Adipose tissue (tissue), 3 donors: ENCODE measurements around the gene ZNF385B. TPM values are rescaled to one million over a fixed set of nuclear protein-coding genes. Genes with fewer than 3 reads are reported as not detected.
"Not testable (repeated sequence)": the region's sequence is repeated elsewhere in the genome, so short reads cannot be mapped to it uniquely, and the experiment has no call there.

Experiments used
- H3K27ac ChIP-seq: one replicate; pipeline ENCODE4 v1.5.1; 2013; ENCODE audit warnings: low read depth, low read length
- WGBS, 3 donors: extraction: QIAGEN DNeasy Blood & Tissue Kit; methylation state at CpG; one replicate each; pipeline ENCODE4 v1.1.7; 2013; 5-methylcytosine and 5-hydroxymethylcytosine counted together
- polyA plus RNA-seq, 3 donors: library from polyadenylated mRNA; stranded (reverse); fragments of 200-250 nt; gene quantifications; one replicate each; pipeline ENCODE4 v1.2.3, GENCODE V29; 2013
- donor health status: healthy with polysubstance abuse.
- donor health status: Bipolar disorder and iron deficiency.
- donor health status: healthy.

Gene ZNF385B
- polyA plus RNA-seq, 3 donors, result 0.10 to 6.2 (median 0.74) TPM

- no peak overlapping the region for H3K27ac ChIP-seq
- WGBS, 3 donors, result 66 to 77% (median 75%) methylated on average over 4 of the region's 4 CpGs
Measured at GRCh38 chr2:179460181-179460929, 401.1 kb downstream of the ZNF385B start.

- 86 to 93% (median 89%) methylated on average over 5 of the region's 5 CpGs for WGBS, 3 donors
- H3K27ac ChIP-seq, result not testable (repeated sequence)
Measured at GRCh38 chr2:179458113-179458512, 403.3 kb downstream of the ZNF385B start.

GRCh38 chr2:179455824-179456223 lies 405.6 kb downstream of the ZNF385B start:
- 94 to 95% (median 95%) methylated on average over 4 of the region's 4 CpGs for WGBS, 3 donors
- H3K27ac ChIP-seq, result no peak overlapping the region

- H3K27ac ChIP-seq, result no peak overlapping the region
- WGBS, 3 donors, result 81 to 97% (median 81%) methylated on average over 4 of the region's 4 CpGs
Measured at GRCh38 chr2:179455172-179455524, 406.3 kb downstream of the ZNF385B start.

- H3K27ac ChIP-seq, result no peak overlapping the region
Measured at GRCh38 chr2:179454443-179455171, 406.8 kb downstream of the ZNF385B start.

- whole genome bisulfite sequencing, 3 donors, result 84 to 94% (median 85%) methylated on average over 4 of the region's 4 CpGs
- no peak overlapping the region for H3K27ac ChIP-seq
Measured at GRCh38 chr2:179449010-179449409, 412.4 kb downstream of the ZNF385B start.

- WGBS, 3 donors, result 55 to 94% (median 59%) methylated on average over 1 of the region's 1 CpG
- no peak overlapping the region for H3K27ac ChIP-seq
Measured at GRCh38 chr2:179447839-179448447, 413.5 kb downstream of the ZNF385B start.

GRCh38 chr2:179447421-179447820 lies 414.0 kb downstream of the ZNF385B start:
- no peak overlapping the region for H3K27ac ChIP-seq

- WGBS, 3 donors, result 61 to 90% (median 65%) methylated on average over 1 of the region's 1 CpG
Measured at GRCh38 chr2:179446476-179447141, 414.8 kb downstream of the ZNF385B start.

GRCh38 chr2:179444056-179444455 lies 417.4 kb downstream of the ZNF385B start:
- WGBS, 3 donors, result 78 to 90% (median 82%) methylated on average over 3 of the region's 3 CpGs
- no peak overlapping the region for H3K27ac ChIP-seq

More at GRCh38 chr2:179446476-179447141, 414.8 kb downstream of the ZNF385B start:
- no peak overlapping the region for H3K27ac ChIP-seq

GRCh38 chr2:179443180-179443579 lies 418.2 kb downstream of the ZNF385B start:
- H3K27ac ChIP-seq, result no peak overlapping the region
- 33 to 75% (median 35%) methylated on average over 12 of the region's 12 CpGs for WGBS, 3 donors

GRCh38 chr2:179442206-179442605 lies 419.2 kb downstream of the ZNF385B start:
- no peak overlapping the region for H3K27ac ChIP-seq
- WGBS, 3 donors, result 51 to 67% (median 56%) methylated on average over 1 of the region's 1 CpG

- WGBS, 3 donors, result 77 to 82% (median 78%) methylated on average over 2 of the region's 2 CpGs
- H3K27ac ChIP-seq, result no peak overlapping the region
Measured at GRCh38 chr2:179441551-179441950, 419.9 kb downstream of the ZNF385B start.

GRCh38 chr2:179440642-179441251 lies 420.7 kb downstream of the ZNF385B start:
- 70 to 78% (median 75%) methylated on average over 5 of the region's 5 CpGs for WGBS, 3 donors
- no peak overlapping the region for H3K27ac ChIP-seq

GRCh38 chr2:179438654-179439053 lies 422.8 kb downstream of the ZNF385B start:
- 42 to 60% (median 43%) methylated on average over 4 of the region's 4 CpGs for WGBS, 3 donors

GRCh38 chr2:179437430-179437829 lies 424.0 kb downstream of the ZNF385B start:
- WGBS, 3 donors, result 74 to 85% (median 76%) methylated on average over 3 of the region's 3 CpGs
- H3K27ac ChIP-seq, result no peak overlapping the region

More at GRCh38 chr2:179438654-179439053, 422.8 kb downstream of the ZNF385B start:
- no peak overlapping the region for H3K27ac ChIP-seq

GRCh38 chr2:179435566-179435965 lies 425.8 kb downstream of the ZNF385B start:
- WGBS, 3 donors, result 72 to 83% (median 73%) methylated on average over 2 of the region's 2 CpGs
- no peak overlapping the region for H3K27ac ChIP-seq

GRCh38 chr2:179435000-179435399 lies 426.4 kb downstream of the ZNF385B start:
- WGBS, 3 donors, result 79 to 92% (median 83%) methylated on average over 4 of the region's 4 CpGs
- H3K27ac ChIP-seq, result no peak overlapping the region
